Caco-2 (cell line): ENCODE measurements around the gene ADAMTS18. TPM values are rescaled to one million over a fixed set of nuclear protein-coding genes. Genes with fewer than 3 reads are reported as not detected.

Experiments used
- Bru-seq: library from RNA; stranded (reverse); fragments of 400-500 nt; gene quantifications from one replicate; lab custom pipeline; 2021; lab: Mats Ljungman, UMichigan
- BruChase-seq, 2 experiments: library from RNA; stranded (reverse); fragments of 400-500 nt; gene quantifications; one replicate each; lab custom pipeline; 2021; lab: Mats Ljungman, UMichigan
- BruUV-seq: library from RNA; stranded (reverse); fragments of 400-500 nt; replicated peaks from 2 replicates; lab custom pipeline; 2021; lab: Mats Ljungman, UMichigan
- CTCF ChIA-PET: fragments of 300-600 bp; sonication (Branson Sonifier 250); formaldehyde crosslinking; loops from one replicate; lab custom pipeline; 2022; ENCODE audit warnings: antibody characterized with exemption; lab: Charles Lee
- POLR2A ChIA-PET: fragments of 300-600 bp; sonication (Branson Sonifier 250); formaldehyde crosslinking; loops from one replicate; lab custom pipeline; 2022; ENCODE audit warnings: antibody characterized with exemption; lab: Charles Lee
- DNase-seq, 2 experiments: peaks; one replicate each; pipeline versions ENCODE4 v3.0.0 to v3.0.0-alpha.2; 2020 to 2022
- H3K27me3 ChIP-seq: replicated peaks from 2 replicates; pipeline ENCODE4 v1.6.0; 2011; ENCODE audit warnings: low read length; ENCODE audit not compliant: control insufficient read depth, insufficient read depth
- H3K36me3 ChIP-seq: 2 replicates; pipeline ENCODE4 v1.5.1; 2011; ENCODE audit warnings: low read length; ENCODE audit not compliant: control insufficient read depth, insufficient read depth
- H3K4me1 ChIP-seq: fragments of 250-450 bp; sonication (Bioruptor Pico); 2 replicates; pipeline ENCODE4 v1.5.1; 2020; ENCODE audit warnings: mild to moderate bottlenecking
- H3K4me3 ChIP-seq: 2 replicates; pipeline ENCODE4 v1.5.1; 2011; ENCODE audit warnings: low read depth, mild to moderate bottlenecking, control low read depth, low read length
- H3K9me3 ChIP-seq: fragments of 250-450 bp; sonication (Bioruptor Pico); 2 replicates; pipeline ENCODE4 v1.5.1; 2020; ENCODE audit warnings: mild to moderate bottlenecking, moderate library complexity
- H3K27ac Mint-ChIP-seq: one replicate; pipeline ENCODE4 v1.8.0; 2022; ENCODE audit warnings: mixed read lengths; ENCODE audit not compliant: unreplicated experiment
- H3K27me3 Mint-ChIP-seq: one replicate; pipeline ENCODE4 v1.8.0; 2022; ENCODE audit warnings: mixed read lengths; ENCODE audit not compliant: insufficient read depth, unreplicated experiment
- H3K36me3 Mint-ChIP-seq: one replicate; pipeline ENCODE4 v1.8.0; 2022; ENCODE audit warnings: mild to moderate bottlenecking, mixed read lengths; ENCODE audit not compliant: insufficient read depth, unreplicated experiment
- H3K4me1 Mint-ChIP-seq: one replicate; pipeline ENCODE4 v1.8.0; 2022; ENCODE audit warnings: low read depth, mixed read lengths; ENCODE audit not compliant: unreplicated experiment
- H3K4me3 Mint-ChIP-seq: one replicate; pipeline ENCODE4 v1.8.0; 2022; ENCODE audit warnings: mild to moderate bottlenecking, moderate library complexity, mixed read lengths; ENCODE audit not compliant: unreplicated experiment
- H3K9me3 Mint-ChIP-seq: one replicate; pipeline ENCODE4 v1.8.0; 2022; ENCODE audit warnings: mixed read lengths; ENCODE audit not compliant: unreplicated experiment
- CTCF ChIP-seq, 2 experiments: fragments of 200-600 bp in 1 of 2; IDR thresholded peaks; 1 replicate in 1 of 2; 2 replicates in 1 of 2; pipeline versions ENCODE4 v1.5.1 to v1.8.0; 2011 to 2022; ENCODE audit warnings: antibody characterized with exemption in 1 of 2, control low read depth in 1 of 2, inconsistent platforms in 1 of 2, low read depth in 1 of 2, low read length in 1 of 2, mild to moderate bottlenecking in 1 of 2, moderate library complexity in 1 of 2; ENCODE audit not compliant: insufficient read depth in 1 of 2, severe bottlenecking in 1 of 2, unreplicated experiment in 1 of 2
- intact Hi-C: fragments of 100-400 bp; cut with micrococcal nuclease; formaldehyde crosslinking; loops from one replicate; pipeline ENCODE4 v1.10.0; 2022; ENCODE audit not compliant: unreplicated experiment
- long read RNA-seq: library from polyadenylated mRNA; stranded (forward); transcript quantifications from one replicate; pipeline ENCODE4 v2.0.0, GENCODE V29; 2022
- total RNA-seq: library from RNA; stranded (reverse); gene quantifications from 2 replicates; pipeline ENCODE4 v1.2.3, GENCODE V29; 2022

Gene ADAMTS18
- total RNA-seq = 0.29 and 0.65 TPM in 2 replicates
- Bru-seq, nascent RNA = percentile 30 among the genes with signal in this experiment
- BruChase-seq, experiment 1, labeled RNA remaining after a 2-hour chase = percentile 16 among the genes with signal in this experiment
- percentile 16 among the genes with signal in this experiment for BruChase-seq, experiment 2, labeled RNA remaining after a 6-hour chase
- long read RNA-seq, partial matches to known transcripts = 2 of 2 reads
- long read RNA-seq, other reads (novel, unspliced or antisense) = 0 of 2 reads

- POLR2A ChIA-PET = no interaction called here
- Histone ChIP-seq H3K27me3 (no peaks in the 10 kb centered on the region), H3K36me3 (no peaks in the 10 kb centered on the region), H3K9me3 (no peaks in the 10 kb centered on the region), H3K4me3 (no peak within 1 kb of the TSS), H3K4me1 (0 out of 2 replicates have a peak, but pooled peaks cover 8% of the 10 kb centered on the region)
- Mint-ChIP-seq H3K4me1 (peaks cover 32% of the 10 kb centered on the region), H3K27me3 (peaks cover 11% of the 10 kb centered on the region), H3K4me3 (peak within 1 kb of the TSS; percentile 19), H3K27ac (no peak within 1 kb of the TSS), H3K9me3 (no peaks in the 10 kb centered on the region), H3K36me3 (no peaks in the 10 kb centered on the region)
- no peak for TF ChIP-seq CTCF (IDR thresholded peaks at IDR 0.05; ENCODE audit: insufficient read depth in 1 of 2, low read depth in 1 of 2, low read length in 1 of 2, severe bottlenecking in 1 of 2, unreplicated experiment in 1 of 2)
- BruUV-seq = no TSS peak
- CTCF ChIA-PET = interaction anchor here (1.4 kb wide), 1 partner anchor 150 kb away, joined by 4 read pairs; no protein-coding TSS in a partner anchor
- no peak for DNase-seq
- intact Hi-C loops = loop anchor here (5.0 kb wide), 1 partner anchor 197 kb away; no protein-coding TSS in a partner anchor
Measured at GRCh38 chr16:77434530-77435271, at the start of gene ADAMTS18. TSS of gene ADAMTS18 (minus strand) at chr16:77435034. CDS start at chr16:77434695, 339 bp downstream.

GRCh38 chr16:77480681-77481315 lies 46.0 kb upstream of the ADAMTS18 start:
- no peaks in the 10 kb centered on the region for H3K36me3 Mint-ChIP-seq
- no peak for DNase-seq
- ChIA-PET POLR2A (no interaction called here), CTCF (no interaction called here)
- no peaks in the 10 kb centered on the region for H3K9me3 Mint-ChIP-seq
- intact Hi-C loops = no loop called here
- Histone ChIP-seq H3K4me3 (no peak overlapping the region), H3K9me3 (no peaks in the 10 kb centered on the region), H3K4me1 (no peaks in the 10 kb centered on the region), H3K36me3 (no peaks in the 10 kb centered on the region), H3K27me3 (0 out of 2 replicates have a peak, but pooled peaks cover 2% of the 10 kb centered on the region)
- no peak overlapping the region for H3K4me3 Mint-ChIP-seq
- H3K27ac Mint-ChIP-seq = no peak overlapping the region
- H3K4me1 Mint-ChIP-seq = no peaks in the 10 kb centered on the region
- H3K27me3 Mint-ChIP-seq = peaks cover 19% of the 10 kb centered on the region
- no TSS peak for BruUV-seq
- no peak for TF ChIP-seq CTCF (IDR thresholded peaks at IDR 0.05; ENCODE audit: insufficient read depth in 1 of 2, low read depth in 1 of 2, low read length in 1 of 2, severe bottlenecking in 1 of 2, unreplicated experiment in 1 of 2)

- H3K36me3 Mint-ChIP-seq = no peaks in the 10 kb centered on the region
- CTCF ChIA-PET = no interaction called here
- POLR2A ChIA-PET = no interaction called here
- H3K27me3 Mint-ChIP-seq = peaks cover 19% of the 10 kb centered on the region
- Histone ChIP-seq H3K4me3 (no peak overlapping the region), H3K4me1 (no peaks in the 10 kb centered on the region), H3K27me3 (0 out of 2 replicates have a peak, but pooled peaks cover 1% of the 10 kb centered on the region), H3K9me3 (0 out of 2 replicates have a peak, but pooled peaks cover 3% of the 10 kb centered on the region), H3K36me3 (no peaks in the 10 kb centered on the region)
- no peak overlapping the region for H3K4me3 Mint-ChIP-seq
- no peak for TF ChIP-seq CTCF (IDR thresholded peaks at IDR 0.05; ENCODE audit: insufficient read depth in 1 of 2, low read depth in 1 of 2, low read length in 1 of 2, severe bottlenecking in 1 of 2, unreplicated experiment in 1 of 2)
- H3K9me3 Mint-ChIP-seq = no peaks in the 10 kb centered on the region
- intact Hi-C loops = no loop called here
- no peak for DNase-seq
- no TSS peak for BruUV-seq
- no peak overlapping the region for H3K27ac Mint-ChIP-seq
- H3K4me1 Mint-ChIP-seq = no peaks in the 10 kb centered on the region
Measured at GRCh38 chr16:77472262-77472661, 37.4 kb upstream of the ADAMTS18 start.
